Psoas muscle (tissue), 8 donors: ENCODE results near the gene PCNX1. TPM values are rescaled to one million over a fixed set of nuclear protein-coding genes. Genes with fewer than 3 reads are reported as not detected.

Experiments used
- ATAC-seq, 4 donors: fragments of 200-7000 bp; cut with Tn5 transposase; one replicate each; pipeline ENCODE4 v1.9.1; 2020; ENCODE audit warnings: moderate library complexity in 3 of 4, mild to moderate bottlenecking in 2 of 4
- DNase-seq, 2 donors: peaks; one replicate each; pipeline ENCODE4 v3.0.0-alpha.2; 2020
- H3K27ac ChIP-seq: fragments of 200-600 bp; one replicate; pipeline ENCODE4 v1.8.0; 2022
- H3K27me3 ChIP-seq, 3 donors: fragments of 200-600 bp in 1 of 3; one replicate each; pipeline versions ENCODE4 v1.6.1 to v1.8.0; 2013 to 2022; ENCODE audit warnings: low read length in 2 of 3, mild to moderate bottlenecking in 2 of 3, moderate library complexity in 1 of 3; ENCODE audit not compliant: insufficient read depth in 3 of 3
- H3K36me3 ChIP-seq, 2 donors: fragments of 200-600 bp in 1 of 2; one replicate each; pipeline versions ENCODE4 v1.6.1 to v1.8.0; 2013 to 2022; ENCODE audit warnings: low read depth in 1 of 2, mild to moderate bottlenecking in 1 of 2, moderate library complexity in 1 of 2; ENCODE audit not compliant: insufficient read depth in 1 of 2
- H3K4me1 ChIP-seq: fragments of 200-600 bp; one replicate; pipeline ENCODE4 v1.8.0; 2022
- H3K4me3 ChIP-seq: fragments of 200-600 bp; one replicate; pipeline ENCODE4 v1.8.0; 2022; ENCODE audit warnings: mild to moderate bottlenecking
- H3K9me3 ChIP-seq: fragments of 200-600 bp; one replicate; pipeline ENCODE4 v1.8.0; 2022
- WGBS, 3 donors: extraction: QIAGEN DNeasy Blood & Tissue Kit; methylation state at CpG; one replicate each; pipeline versions ENCODE4 v1.1.6 to v1.1.7; 2013; 5-methylcytosine and 5-hydroxymethylcytosine counted together
- intact Hi-C, 2 donors: fragments of 100-400 bp; cut with DNase I; formaldehyde crosslinking; loops; one replicate each; pipeline versions ENCODE4 v1.11.0 to v1.14.2; 2022
- polyA plus RNA-seq, 3 donors: library from polyadenylated mRNA; stranded (reverse); fragments of 200-250 nt; gene quantifications; one replicate each; pipeline ENCODE4 v1.2.3, GENCODE V29; 2013
- total RNA-seq, 4 donors: library from RNA; stranded (reverse); fragmentation: NEBNext Ultra II Directional in 2 of 4; extraction: Animal tissue kit (Norgen Biotek cat#: 25700) in 2 of 4; gene quantifications; one replicate each; pipeline versions ENCODE4 v1.2.1 to v1.2.4, GENCODE V29; 2021 to 2023
- TF ChIP-seq, protein P1 (sequence below): fragments of 200-600 bp; IDR thresholded peaks from one replicate; pipeline ENCODE4 v1.8.0; 2022; ENCODE audit warnings: antibody characterized with exemption
- donor health status: healthy with polysubstance abuse.
- donor health status: DM: no; HTN: no; CAD: no; lungs with moderate emphysema.
- donor health status: Bipolar disorder and iron deficiency.
- donor health status: healthy.
- donor health status: DM: yes; HTN: yes; CAD: no.
- donor health status: DM: no; HTN: no; CAD: no.
- donor health status: DM: no; HTN: no; CAD: no.
- donor health status: DM: yes; HTN: yes; CAD: no.

PCNX1 gene
- total and polyA plus RNA-seq, 7 donors, result 5.2 to 48.1 (median 29.1) TPM

DNA sequence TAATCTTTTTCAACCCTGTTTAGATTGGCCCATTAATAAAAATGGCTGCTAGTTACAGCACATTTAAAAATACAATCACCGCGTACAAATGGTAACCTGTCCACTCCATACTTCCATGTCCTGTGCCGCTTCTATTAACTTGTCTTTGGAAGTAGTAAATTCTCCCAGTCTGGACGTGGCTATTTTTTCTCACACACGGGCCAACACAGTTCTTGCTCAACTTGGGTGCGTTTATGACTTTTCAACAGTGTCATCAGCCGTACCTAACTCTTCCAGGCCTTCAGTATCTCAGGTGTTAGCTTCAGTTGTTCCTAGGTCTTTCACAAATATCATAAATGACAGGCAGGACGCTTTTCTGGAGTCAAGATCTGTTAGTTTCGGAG, 475 bp upstream of the PCNX1 start:
- Histone ChIP-seq H3K27ac (peak overlapping the region; percentile 95), H3K9me3 (no peaks in the 10 kb centered on the region), H3K36me3 (no peaks in the 10 kb centered on the region), H3K4me3 (peak overlapping the region; percentile 95), H3K4me1 (peaks cover 27% of the 10 kb centered on the region), H3K27me3 (no peaks in the 10 kb centered on the region)
- ATAC-seq (peak; percentile 14 to 44 (median 21)), DNase-seq (no peak)
- intact Hi-C loops, result loop anchor here (1.0 to 10.0 kb wide), 3 partner anchors 66 to 82 kb away; no protein-coding TSS in a partner anchor
- TF ChIP-seq, protein P1, sequence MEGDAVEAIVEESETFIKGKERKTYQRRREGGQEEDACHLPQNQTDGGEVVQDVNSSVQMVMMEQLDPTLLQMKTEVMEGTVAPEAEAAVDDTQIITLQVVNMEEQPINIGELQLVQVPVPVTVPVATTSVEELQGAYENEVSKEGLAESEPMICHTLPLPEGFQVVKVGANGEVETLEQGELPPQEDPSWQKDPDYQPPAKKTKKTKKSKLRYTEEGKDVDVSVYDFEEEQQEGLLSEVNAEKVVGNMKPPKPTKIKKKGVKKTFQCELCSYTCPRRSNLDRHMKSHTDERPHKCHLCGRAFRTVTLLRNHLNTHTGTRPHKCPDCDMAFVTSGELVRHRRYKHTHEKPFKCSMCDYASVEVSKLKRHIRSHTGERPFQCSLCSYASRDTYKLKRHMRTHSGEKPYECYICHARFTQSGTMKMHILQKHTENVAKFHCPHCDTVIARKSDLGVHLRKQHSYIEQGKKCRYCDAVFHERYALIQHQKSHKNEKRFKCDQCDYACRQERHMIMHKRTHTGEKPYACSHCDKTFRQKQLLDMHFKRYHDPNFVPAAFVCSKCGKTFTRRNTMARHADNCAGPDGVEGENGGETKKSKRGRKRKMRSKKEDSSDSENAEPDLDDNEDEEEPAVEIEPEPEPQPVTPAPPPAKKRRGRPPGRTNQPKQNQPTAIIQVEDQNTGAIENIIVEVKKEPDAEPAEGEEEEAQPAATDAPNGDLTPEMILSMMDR, result no peak
- 10 to 19% (median 12%) methylated on average over 9 of the region's 9 CpGs for WGBS, 3 donors

DNA sequence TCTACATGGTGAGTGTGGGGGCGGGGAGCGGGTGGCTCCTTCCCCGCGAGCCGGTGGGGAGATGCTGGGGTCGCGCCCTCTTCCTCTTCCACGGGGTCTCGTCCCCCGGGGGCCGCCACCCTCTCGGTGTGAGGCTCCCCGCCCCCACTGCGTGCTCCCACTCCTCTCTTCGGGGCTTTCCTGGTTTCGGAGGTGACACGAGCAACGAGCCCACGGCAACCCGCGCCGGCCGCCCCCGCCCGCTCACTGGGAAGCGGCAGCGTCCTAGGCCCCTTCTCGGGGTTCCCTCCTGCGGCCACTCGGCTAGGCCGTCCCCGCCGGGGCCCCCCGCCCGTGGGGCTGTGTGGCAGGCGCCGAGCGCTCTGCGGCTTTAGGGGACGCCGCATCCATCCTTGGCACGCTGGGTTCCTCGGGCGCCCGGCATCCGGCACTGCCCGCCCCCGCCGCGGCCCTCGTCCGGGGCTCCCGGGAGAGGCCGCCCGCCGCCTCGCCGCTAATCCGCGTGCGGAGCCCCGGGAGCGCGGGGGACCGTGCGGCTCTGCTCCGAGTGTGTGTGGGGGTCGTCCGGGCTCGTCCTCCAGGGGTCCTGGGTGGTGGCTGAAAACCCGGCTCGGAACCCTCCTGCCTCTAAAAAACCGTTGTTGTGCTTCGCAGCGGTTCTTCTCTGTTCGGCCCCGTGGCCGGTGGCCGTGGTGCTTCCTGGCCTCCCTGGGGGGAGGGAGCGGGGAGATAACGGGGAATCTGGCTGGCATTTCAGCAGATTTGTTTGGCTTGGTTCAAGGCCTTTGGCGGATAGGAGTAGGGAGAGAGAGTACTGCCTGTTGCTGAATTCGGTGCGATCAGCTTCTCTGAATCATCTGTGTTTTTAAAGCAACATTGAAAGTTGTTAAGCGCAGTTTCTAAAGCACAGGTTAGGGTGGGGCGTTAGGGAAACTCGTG, 1.0 kb downstream of the PCNX1 start:
- H3K27me3 ChIP-seq, result no peaks in the 10 kb centered on the region
- TF ChIP-seq, protein P1, result no peak
- H3K4me1 ChIP-seq, result peaks cover 38% of the 10 kb centered on the region
- no peaks in the 10 kb centered on the region for H3K36me3 ChIP-seq
- ATAC-seq (peak; percentile 49 to 65 (median 52)), DNase-seq (peak; percentile 54 to 70)
- H3K9me3 ChIP-seq, result no peaks in the 10 kb centered on the region
- peak overlapping the region; percentile 95 for H3K27ac ChIP-seq
- peak overlapping the region; percentile 95 for H3K4me3 ChIP-seq
- intact Hi-C loops, result loop anchor here (1.0 to 10.0 kb wide), 3 partner anchors 64 to 83 kb away; no protein-coding TSS in a partner anchor
- 0 to 1% (median 0%) methylated on average over 55 to 87 of the region's 87 CpGs for WGBS, 3 donors

DNA sequence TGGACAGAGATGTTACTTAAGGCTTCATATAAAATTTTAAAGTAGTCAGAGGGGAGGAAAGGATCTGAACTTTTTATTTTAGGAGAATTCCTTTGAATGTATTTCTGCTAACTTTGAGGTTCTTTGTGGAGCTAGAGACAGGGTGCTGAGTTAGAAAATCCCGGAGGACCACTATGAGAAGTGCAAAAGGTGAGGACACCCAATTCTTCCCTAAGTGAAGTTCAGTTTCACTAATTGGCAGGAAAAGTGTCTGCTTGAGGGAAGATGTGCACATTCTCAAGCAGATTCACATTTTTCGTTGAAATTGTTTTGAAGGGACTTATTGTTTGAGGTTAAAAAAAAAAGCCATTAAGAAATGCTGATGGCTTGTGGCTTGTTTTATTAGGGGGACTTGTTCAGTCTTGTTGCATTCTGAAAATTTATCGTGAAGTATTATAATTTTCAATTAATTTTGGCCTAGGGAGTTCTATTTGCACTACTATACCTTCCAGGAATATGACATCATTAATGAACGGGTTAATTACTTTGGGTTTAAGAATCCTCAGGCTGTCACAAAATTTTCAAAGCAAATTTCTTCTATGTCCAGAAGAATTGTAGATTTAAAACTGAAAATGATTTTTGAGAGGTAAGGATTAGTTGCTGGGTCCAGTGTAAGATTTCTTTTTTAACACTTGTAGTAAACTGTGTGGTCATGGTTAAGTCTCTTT, 1.8 kb downstream of the PCNX1 start:
- Histone ChIP-seq H3K9me3 (no peaks in the 10 kb centered on the region), H3K27me3 (no peaks in the 10 kb centered on the region), H3K36me3 (no peaks in the 10 kb centered on the region), H3K4me3 (peak overlapping the region; percentile 95), H3K27ac (peak overlapping the region; percentile 95), H3K4me1 (peaks cover 38% of the 10 kb centered on the region)
- ATAC-seq (no peak), DNase-seq (no peak)
- 36 to 48% (median 41%) methylated on average over 4 of the region's 4 CpGs for WGBS, 3 donors
- TF ChIP-seq, protein P1, result no peak
- intact Hi-C loops, result loop anchor here (5.0 to 10.0 kb wide), 2 partner anchors 63 to 84 kb away; no protein-coding TSS in a partner anchor

DNA sequence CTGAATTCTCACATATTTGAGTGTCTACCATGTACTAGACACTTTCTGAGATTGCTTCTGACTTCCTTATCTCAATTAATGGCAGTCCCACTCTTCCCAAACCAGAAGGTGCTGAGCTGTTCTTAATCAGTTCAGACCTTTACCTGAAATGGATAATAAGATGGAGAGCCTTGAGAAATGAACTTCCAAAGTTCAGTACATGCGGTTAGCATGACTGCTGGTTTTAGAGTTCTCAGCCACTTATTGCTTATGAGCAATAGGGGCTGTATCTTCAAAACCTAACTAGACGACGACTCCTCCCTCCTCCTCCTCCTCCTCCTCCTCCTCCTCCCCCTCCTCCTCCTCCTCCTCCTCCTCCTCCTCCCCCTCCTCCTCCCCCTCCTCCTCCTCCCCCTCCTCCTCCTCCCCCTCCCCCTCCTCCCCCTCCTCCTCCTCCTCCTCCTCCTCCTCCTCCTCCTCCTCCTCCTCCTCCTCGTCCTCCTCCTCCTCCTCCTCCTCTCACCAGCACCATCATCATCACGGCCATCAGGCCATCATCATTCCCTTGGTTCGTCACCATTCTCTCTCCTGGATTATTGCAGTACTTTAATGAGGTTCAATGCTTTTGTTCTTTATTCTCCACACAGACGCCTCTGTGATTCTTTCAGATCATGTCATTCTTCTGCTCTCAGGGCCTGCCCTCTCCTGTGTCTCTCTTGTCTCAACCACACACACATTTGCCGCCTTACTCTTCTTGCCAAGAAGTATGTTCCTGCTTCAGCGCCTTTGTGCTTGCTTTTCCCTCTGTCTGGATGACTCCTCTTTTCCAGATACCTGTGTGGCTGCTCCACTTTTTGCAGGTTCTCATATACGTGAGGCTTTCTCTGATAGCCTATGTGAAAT, 2.7 kb downstream of the PCNX1 start:
- 75 to 78% (median 76%) methylated on average over 7 to 8 of the region's 10 CpGs for WGBS, 3 donors
- H3K27ac ChIP-seq, result no peak overlapping the region
- peaks cover 35% of the 10 kb centered on the region for H3K4me1 ChIP-seq
- H3K9me3 ChIP-seq, result no peaks in the 10 kb centered on the region
- no peaks in the 10 kb centered on the region for H3K36me3 ChIP-seq
- no peak for ATAC-seq
- no peak for DNase-seq
- TF ChIP-seq, protein P1, result no peak
- H3K27me3 ChIP-seq, result no peaks in the 10 kb centered on the region
- intact Hi-C loops, result loop anchor here (5.0 to 10.0 kb wide), 2 partner anchors 62 to 85 kb away; no protein-coding TSS in a partner anchor
- H3K4me3 ChIP-seq, result peak overlapping the region; percentile 95
